CD8-positive, alpha-beta memory T cell (primary cell): ENCODE results near the gene ARID3C. TPM values are rescaled to one million over a fixed set of nuclear protein-coding genes. Genes with fewer than 3 reads are reported as not detected.

ENCODE experiments used
- CTCF ChIA-PET: fragments of 350-600 bp; sonication (Branson Sonifier 250); formaldehyde crosslinking; loops from one replicate; lab custom pipeline; 2021; ENCODE audit warnings: antibody characterized with exemption; lab: Charles Lee
- POLR2A ChIA-PET: fragments of 350-600 bp; sonication (Branson Sonifier 250); formaldehyde crosslinking; loops from one replicate; lab custom pipeline; 2021; ENCODE audit warnings: antibody characterized with exemption; lab: Charles Lee
- DNase-seq, 5 donors: peaks; one replicate each; pipeline versions ENCODE4 v3.0.0 to v3.0.0-alpha.2; 2020 to 2022; ENCODE audit warnings: mixed read lengths in 1 of 5
- H3K27ac ChIP-seq: one replicate; pipeline ENCODE4 v1.7.0; 2013; ENCODE audit warnings: low read depth, mild to moderate bottlenecking, low read length, moderate library complexity
- H3K27me3 ChIP-seq: 2 replicates; pipeline ENCODE4 v1.7.0; 2013; ENCODE audit warnings: low read length, mild to moderate bottlenecking; ENCODE audit not compliant: insufficient read depth, poor library complexity, severe bottlenecking
- H3K36me3 ChIP-seq: 2 replicates; pipeline ENCODE4 v1.7.0; 2013; ENCODE audit warnings: mild to moderate bottlenecking, low read length, moderate library complexity; ENCODE audit not compliant: insufficient read depth
- H3K4me1 ChIP-seq: 2 replicates; pipeline ENCODE4 v1.7.0; 2013; ENCODE audit warnings: mild to moderate bottlenecking, low read length, moderate library complexity; ENCODE audit not compliant: insufficient read depth
- H3K4me3 ChIP-seq: 2 replicates; pipeline ENCODE4 v1.7.0; 2013; ENCODE audit warnings: mild to moderate bottlenecking, low read length
- H3K9me3 ChIP-seq: 2 replicates; pipeline ENCODE4 v1.7.0; 2013; ENCODE audit warnings: mild to moderate bottlenecking, low read length
- H3K27ac Mint-ChIP-seq, 8 donors: one replicate each; pipeline ENCODE4 v1.8.0; 2020 to 2021; ENCODE audit warnings: mixed read lengths in 8 of 8, mild to moderate bottlenecking in 6 of 8, inconsistent platforms in 3 of 8, moderate library complexity in 3 of 8
- H3K27me3 Mint-ChIP-seq, 2 donors: one replicate each; pipeline ENCODE4 v1.8.0; 2020 to 2021; ENCODE audit warnings: mixed read lengths in 2 of 2, mild to moderate bottlenecking in 1 of 2, moderate library complexity in 1 of 2
- H3K36me3 Mint-ChIP-seq, 3 donors: one replicate each; pipeline ENCODE4 v1.8.0; 2020 to 2021; ENCODE audit warnings: mixed read lengths in 3 of 3, inconsistent platforms in 1 of 3, mild to moderate bottlenecking in 1 of 3
- H3K4me1 Mint-ChIP-seq, 3 donors: one replicate each; pipeline ENCODE4 v1.8.0; 2020 to 2021; ENCODE audit warnings: mixed read lengths in 3 of 3, inconsistent platforms in 1 of 3, mild to moderate bottlenecking in 1 of 3
- H3K4me3 Mint-ChIP-seq, 7 donors: one replicate each; pipeline ENCODE4 v1.8.0; 2020 to 2021; ENCODE audit warnings: mixed read lengths in 7 of 7, mild to moderate bottlenecking in 6 of 7, moderate library complexity in 4 of 7, inconsistent platforms in 2 of 7
- H3K9me3 Mint-ChIP-seq, 5 donors: one replicate each; pipeline ENCODE4 v1.8.0; 2020 to 2022; ENCODE audit warnings: mixed read lengths in 5 of 5, mild to moderate bottlenecking in 3 of 5, moderate library complexity in 2 of 5, inconsistent platforms in 1 of 5
- polyA plus RNA-seq: library from polyadenylated mRNA; unstranded; fragments of 300-500 nt; fragmentation: Illumina TruSeq; gene quantifications from one replicate; pipeline ENCODE4 v1.2.3, GENCODE V29; 2021
- total RNA-seq, 2 experiments: library from RNA; stranded (reverse); gene quantifications; one replicate each; pipeline ENCODE4 v1.2.3, GENCODE V29; 2021

The ARID3C gene, protein sequence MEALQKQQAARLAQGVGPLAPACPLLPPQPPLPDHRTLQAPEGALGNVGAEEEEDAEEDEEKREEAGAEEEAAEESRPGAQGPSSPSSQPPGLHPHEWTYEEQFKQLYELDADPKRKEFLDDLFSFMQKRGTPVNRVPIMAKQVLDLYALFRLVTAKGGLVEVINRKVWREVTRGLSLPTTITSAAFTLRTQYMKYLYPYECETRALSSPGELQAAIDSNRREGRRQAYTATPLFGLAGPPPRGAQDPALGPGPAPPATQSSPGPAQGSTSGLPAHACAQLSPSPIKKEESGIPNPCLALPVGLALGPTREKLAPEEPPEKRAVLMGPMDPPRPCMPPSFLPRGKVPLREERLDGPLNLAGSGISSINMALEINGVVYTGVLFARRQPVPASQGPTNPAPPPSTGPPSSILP
- under 1 TPM; 0.22 to 0.44 TPM for total RNA-seq
- polyA plus RNA-seq = not detected

DNA sequence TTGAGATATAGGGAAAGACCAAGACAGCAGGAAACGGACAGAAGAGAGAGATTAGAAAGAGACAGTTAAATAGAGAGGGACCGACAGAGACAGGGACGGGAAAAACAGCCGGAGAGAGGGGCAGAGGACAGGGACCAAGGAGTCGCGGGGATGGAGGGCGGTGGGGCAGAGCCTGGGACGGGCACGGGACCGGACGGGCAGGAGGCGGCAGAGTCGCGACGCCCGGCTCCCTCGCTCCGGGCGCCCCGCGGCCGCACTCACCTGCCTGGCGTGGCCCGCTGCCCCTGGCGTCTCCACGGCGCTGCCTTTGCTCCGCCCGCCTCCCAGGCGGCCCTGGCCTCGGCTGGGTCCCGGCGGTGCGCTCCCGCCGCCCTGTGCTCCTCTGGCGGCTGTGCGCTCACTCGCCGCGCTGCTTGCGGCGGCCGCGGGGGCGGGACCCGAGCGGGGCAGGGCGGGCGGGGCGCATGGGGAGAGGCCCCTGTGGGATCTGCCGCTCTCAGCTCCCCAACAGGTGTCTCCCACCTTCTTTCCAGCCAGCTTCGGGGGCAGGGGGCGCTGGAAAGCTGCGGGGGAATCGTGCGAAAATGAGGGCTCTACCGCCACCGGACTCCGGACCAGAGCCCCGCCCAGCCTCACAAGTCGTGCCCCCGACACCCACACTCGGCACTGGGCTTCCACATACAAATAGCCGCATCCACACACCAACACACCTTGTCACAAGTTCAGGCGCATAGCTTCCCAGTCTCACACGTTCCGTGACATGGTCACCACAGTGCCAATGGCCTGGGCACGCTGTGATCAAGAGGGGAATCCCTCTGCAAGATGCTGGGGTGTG, at the start of gene ARID3C:
ARID3C (minus strand) TSS at position 411 of the 835 bp plus-strand sequence. CDS start 1,052 bp downstream, outside the sequence.
- peaks cover 16% of the 10 kb centered on the region for H3K4me1 ChIP-seq
- peak within 1 kb of the TSS; percentile 45 for H3K4me3 ChIP-seq
- no peaks in the 10 kb centered on the region for H3K9me3 ChIP-seq
- no peak within 1 kb of the TSS for H3K27ac ChIP-seq
- peaks cover 43% of the 10 kb centered on the region for H3K27me3 ChIP-seq
- no peaks in the 10 kb centered on the region for H3K36me3 ChIP-seq
- Mint-ChIP-seq H3K27me3 (peaks cover 42 to 58% of the 10 kb centered on the region in 2 donors), H3K36me3 (no peaks in the 10 kb centered on the region), H3K4me3 (peak within 1 kb of the TSS; percentile 80 to 91 (median 84)), H3K4me1 (peaks cover 16 to 22% (median 19%) of the 10 kb centered on the region in 3 donors), H3K27ac (peak within 1 kb of the TSS in 5 of 8 donors; percentile 3 to 51 (median 35)), H3K9me3 (no peaks in the 10 kb centered on the region)
- ChIA-PET CTCF (interaction anchor here (0.7 to 2.5 kb wide), 5 partner anchors 9 to 17 kb away, joined by 3 to 6 read pairs (median 4); partner anchors contain the start of genes DCTN3 and RPP25L), POLR2A (no interaction called here)
- peak in 3 of 5 donors; percentile 23 to 34 (median 33) for DNase-seq

- CTCF ChIA-PET = interaction anchor here (1.0 to 2.9 kb wide), 5 partner anchors 11 to 29 kb away, joined by 3 to 10 read pairs (median 5); partner anchors contain the start of gene GALT
- POLR2A ChIA-PET = no interaction called here
These were observed 47.0 kb upstream of the ARID3C start for GRCh38 chr9:34675869-34676268.

DNA sequence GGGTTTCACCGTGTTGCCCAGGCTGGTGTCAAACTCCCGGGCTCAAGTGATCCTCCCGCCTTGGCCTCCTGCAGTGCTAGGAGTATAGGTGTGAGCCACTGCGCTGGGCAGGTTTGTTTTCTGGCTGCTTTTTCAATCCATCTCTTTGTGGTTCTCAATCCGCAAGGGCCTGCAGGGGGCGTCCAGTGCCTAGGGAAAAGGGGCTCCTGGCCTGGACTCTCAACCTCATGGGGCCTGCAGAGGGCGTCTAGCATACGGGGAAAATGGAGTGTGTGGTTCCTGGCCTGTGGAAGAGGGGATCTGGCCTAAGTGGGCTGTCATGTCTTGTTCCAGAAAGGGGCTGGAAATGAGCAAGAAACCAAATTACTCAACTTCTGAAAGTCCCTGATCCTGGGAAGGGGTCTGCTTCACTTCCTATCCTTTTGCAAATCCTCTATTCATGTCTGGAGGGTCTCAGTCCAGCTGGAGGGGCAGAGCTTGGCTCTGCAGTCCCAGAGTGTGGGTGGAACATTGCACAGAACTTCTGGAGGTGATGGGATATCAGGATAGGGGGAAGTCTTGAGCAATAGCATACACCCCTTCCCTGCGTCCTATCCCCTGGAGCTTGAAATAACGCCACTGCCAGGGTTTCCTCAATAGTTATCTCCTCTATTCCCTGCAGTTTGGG, 46.3 kb upstream of the ARID3C start:
- CTCF ChIA-PET = interaction anchor here (0.8 to 2.9 kb wide), 6 partner anchors 11 to 28 kb away, joined by 3 to 10 read pairs (median 4); partner anchors contain the start of gene GALT
- Histone ChIP-seq H3K4me3 (no peak overlapping the region), H3K4me1 (no peaks in the 10 kb centered on the region), H3K36me3 (no peaks in the 10 kb centered on the region), H3K27ac (no peak overlapping the region), H3K27me3 (no peaks in the 10 kb centered on the region), H3K9me3 (no peaks in the 10 kb centered on the region)
- no peak overlapping the region for H3K4me3 Mint-ChIP-seq
- POLR2A ChIA-PET = no interaction called here
- peak; percentile 15 to 70 (median 24) for DNase-seq
- no peak overlapping the region for H3K27ac Mint-ChIP-seq
- no peaks in the 10 kb centered on the region for H3K4me1 Mint-ChIP-seq
- H3K9me3 Mint-ChIP-seq = peaks cover 0 to 3% (median 0%) of the 10 kb centered on the region in 5 donors
- H3K27me3 Mint-ChIP-seq = peaks cover 0 to 3% of the 10 kb centered on the region in 2 donors
- H3K36me3 Mint-ChIP-seq = no peaks in the 10 kb centered on the region

More at GRCh38 chr9:34675869-34676268, 47.0 kb upstream of the ARID3C start:
- H3K36me3 Mint-ChIP-seq = no peaks in the 10 kb centered on the region
- peak overlapping the region in 2 of 8 donors; percentile 38 to 49 for H3K27ac Mint-ChIP-seq
- Histone ChIP-seq H3K4me1 (no peaks in the 10 kb centered on the region), H3K27ac (no peak overlapping the region), H3K9me3 (no peaks in the 10 kb centered on the region), H3K36me3 (no peaks in the 10 kb centered on the region), H3K4me3 (no peak overlapping the region), H3K27me3 (no peaks in the 10 kb centered on the region)
- no peaks in the 10 kb centered on the region for H3K4me1 Mint-ChIP-seq
- no peaks in the 10 kb centered on the region for H3K9me3 Mint-ChIP-seq
- no peak overlapping the region for H3K4me3 Mint-ChIP-seq
- H3K27me3 Mint-ChIP-seq = peaks cover 0 to 3% of the 10 kb centered on the region in 2 donors
- no peak for DNase-seq

GRCh38 chr9:34674440-34674839, 45.6 kb upstream of the ARID3C start:
- no peak for DNase-seq
- Histone ChIP-seq H3K4me1 (no peaks in the 10 kb centered on the region), H3K4me3 (no peak overlapping the region), H3K27me3 (no peaks in the 10 kb centered on the region), H3K9me3 (no peaks in the 10 kb centered on the region), H3K27ac (no peak overlapping the region), H3K36me3 (no peaks in the 10 kb centered on the region)
- peaks cover 0 to 7% (median 0%) of the 10 kb centered on the region in 5 donors for H3K9me3 Mint-ChIP-seq
- H3K4me1 Mint-ChIP-seq = no peaks in the 10 kb centered on the region
- ChIA-PET POLR2A (no interaction called here), CTCF (interaction anchor here (0.8 to 2.9 kb wide), 3 partner anchors 10 to 28 kb away, joined by 3 to 10 read pairs (median 4); partner anchors contain the start of gene GALT)
- H3K36me3 Mint-ChIP-seq = peaks cover 0 to under 1% (median 0%) of the 10 kb centered on the region in 3 donors
- peaks cover 0 to 3% of the 10 kb centered on the region in 2 donors for H3K27me3 Mint-ChIP-seq
- H3K27ac Mint-ChIP-seq = peak overlapping the region in 1 of 8 donors; percentile 90
- H3K4me3 Mint-ChIP-seq = no peak overlapping the region

DNA sequence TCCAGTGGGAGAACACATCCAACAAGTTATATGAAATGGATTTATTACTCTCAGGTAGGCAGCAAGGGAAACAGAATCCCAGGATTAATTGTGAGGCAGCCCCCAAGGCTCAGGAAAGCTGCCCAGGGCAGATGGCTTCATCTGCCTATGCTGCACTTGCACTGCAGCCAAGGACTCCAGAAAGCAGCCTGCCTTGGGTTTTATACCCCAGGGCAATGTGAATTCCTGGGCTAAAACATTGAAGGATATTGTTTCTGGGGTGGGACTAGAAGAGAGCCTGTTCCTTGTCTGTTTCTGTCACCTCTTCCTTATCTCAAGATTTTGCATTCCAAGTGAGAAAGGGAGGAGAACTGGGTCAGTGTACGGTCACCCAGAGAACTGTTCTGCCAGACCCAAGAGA, 42.4 kb upstream of the ARID3C start:
- no peak for DNase-seq
- no peak overlapping the region for H3K4me3 Mint-ChIP-seq
- H3K9me3 ChIP-seq = no peaks in the 10 kb centered on the region
- H3K36me3 ChIP-seq = no peaks in the 10 kb centered on the region
- CTCF ChIA-PET = no interaction called here
- peaks cover 4 to 6% (median 5%) of the 10 kb centered on the region in 3 donors for H3K36me3 Mint-ChIP-seq
- POLR2A ChIA-PET = no interaction called here
- H3K9me3 Mint-ChIP-seq = peaks cover 0 to 11% (median 4%) of the 10 kb centered on the region in 5 donors
- peaks cover 0 to 2% of the 10 kb centered on the region in 2 donors for H3K27me3 Mint-ChIP-seq
- H3K27ac ChIP-seq = no peak overlapping the region
- H3K27me3 ChIP-seq = no peaks in the 10 kb centered on the region
- H3K4me1 ChIP-seq = peaks cover under 1% of the 10 kb centered on the region
- H3K4me1 Mint-ChIP-seq = peaks cover 0 to 9% (median 2%) of the 10 kb centered on the region in 3 donors
- H3K27ac Mint-ChIP-seq = no peak overlapping the region
- no peak overlapping the region for H3K4me3 ChIP-seq

GRCh38 chr9:34669809-34670562, 41.1 kb upstream of the ARID3C start:
- Histone ChIP-seq H3K36me3 (no peaks in the 10 kb centered on the region), H3K9me3 (no peaks in the 10 kb centered on the region), H3K4me1 (peaks cover 9% of the 10 kb centered on the region), H3K4me3 (no peak overlapping the region), H3K27ac (no peak overlapping the region), H3K27me3 (no peaks in the 10 kb centered on the region)
- Mint-ChIP-seq H3K4me3 (no peak overlapping the region), H3K9me3 (peaks cover 0 to 11% (median 4%) of the 10 kb centered on the region in 5 donors), H3K27ac (peak overlapping the region in 2 of 8 donors; percentile 8 to 30), H3K36me3 (peaks cover 4 to 6% (median 5%) of the 10 kb centered on the region in 3 donors), H3K27me3 (peaks cover 0 to 6% of the 10 kb centered on the region in 2 donors), H3K4me1 (peaks cover 5 to 16% (median 6%) of the 10 kb centered on the region in 3 donors)
- CTCF ChIA-PET = interaction anchor here (1.0 to 1.6 kb wide), 2 partner anchors 33 to 377 kb away, joined by 4 to 5 read pairs; no protein-coding TSS in a partner anchor
- POLR2A ChIA-PET = no interaction called here
- no peak for DNase-seq
